GM12801 (cell line): Measurements from ENCODE around the gene RBM25.

Experiments
- TF ChIP-seq, protein P1 (sequence below): IDR thresholded peaks from one replicate; pipeline ENCODE4 v1.5.1; 2011; ENCODE audit warnings: control low read depth; ENCODE audit not compliant: insufficient read length; ENCODE audit errors: extremely low read depth

The RBM25 gene

GRCh38 chr14:73143003-73143402 is 84.7 kb downstream of the RBM25 start:
- TF ChIP-seq, protein P1, sequence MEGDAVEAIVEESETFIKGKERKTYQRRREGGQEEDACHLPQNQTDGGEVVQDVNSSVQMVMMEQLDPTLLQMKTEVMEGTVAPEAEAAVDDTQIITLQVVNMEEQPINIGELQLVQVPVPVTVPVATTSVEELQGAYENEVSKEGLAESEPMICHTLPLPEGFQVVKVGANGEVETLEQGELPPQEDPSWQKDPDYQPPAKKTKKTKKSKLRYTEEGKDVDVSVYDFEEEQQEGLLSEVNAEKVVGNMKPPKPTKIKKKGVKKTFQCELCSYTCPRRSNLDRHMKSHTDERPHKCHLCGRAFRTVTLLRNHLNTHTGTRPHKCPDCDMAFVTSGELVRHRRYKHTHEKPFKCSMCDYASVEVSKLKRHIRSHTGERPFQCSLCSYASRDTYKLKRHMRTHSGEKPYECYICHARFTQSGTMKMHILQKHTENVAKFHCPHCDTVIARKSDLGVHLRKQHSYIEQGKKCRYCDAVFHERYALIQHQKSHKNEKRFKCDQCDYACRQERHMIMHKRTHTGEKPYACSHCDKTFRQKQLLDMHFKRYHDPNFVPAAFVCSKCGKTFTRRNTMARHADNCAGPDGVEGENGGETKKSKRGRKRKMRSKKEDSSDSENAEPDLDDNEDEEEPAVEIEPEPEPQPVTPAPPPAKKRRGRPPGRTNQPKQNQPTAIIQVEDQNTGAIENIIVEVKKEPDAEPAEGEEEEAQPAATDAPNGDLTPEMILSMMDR = no peak

GRCh38 chr14:73143617-73144016 is 85.3 kb downstream of the RBM25 start:
- TF ChIP-seq, protein P1 = no peak

DNA sequence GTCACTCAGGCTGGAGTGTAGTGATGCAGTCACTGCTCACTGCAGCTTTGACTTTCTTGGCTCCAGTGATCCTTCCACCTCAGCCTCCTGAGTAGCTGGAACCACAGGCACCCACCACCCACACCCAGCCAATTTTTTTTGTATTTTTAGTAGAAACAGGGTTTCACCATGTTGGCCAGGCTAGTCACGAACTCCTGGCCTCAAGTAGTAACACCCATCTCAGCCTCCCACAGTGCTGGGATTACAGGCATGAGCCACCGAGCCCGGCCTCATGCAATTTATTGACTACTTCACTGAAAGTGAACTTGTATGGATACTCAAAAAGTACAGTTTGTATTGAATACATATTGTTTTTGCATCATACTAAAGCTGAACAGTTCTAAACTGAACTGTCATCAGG is 87.0 kb downstream of the RBM25 start:
- TF ChIP-seq, protein P1 = no peak

- TF ChIP-seq, protein P1 = no peak
Observed at GRCh38 chr14:73146111-73146510, 87.8 kb downstream of the RBM25 start.

- TF ChIP-seq, protein P1 = no peak
Observed at GRCh38 chr14:73149753-73150152, 91.4 kb downstream of the RBM25 start.

GRCh38 chr14:73153272-73153671 is 94.9 kb downstream of the RBM25 start:
- TF ChIP-seq, protein P1 = no peak

DNA sequence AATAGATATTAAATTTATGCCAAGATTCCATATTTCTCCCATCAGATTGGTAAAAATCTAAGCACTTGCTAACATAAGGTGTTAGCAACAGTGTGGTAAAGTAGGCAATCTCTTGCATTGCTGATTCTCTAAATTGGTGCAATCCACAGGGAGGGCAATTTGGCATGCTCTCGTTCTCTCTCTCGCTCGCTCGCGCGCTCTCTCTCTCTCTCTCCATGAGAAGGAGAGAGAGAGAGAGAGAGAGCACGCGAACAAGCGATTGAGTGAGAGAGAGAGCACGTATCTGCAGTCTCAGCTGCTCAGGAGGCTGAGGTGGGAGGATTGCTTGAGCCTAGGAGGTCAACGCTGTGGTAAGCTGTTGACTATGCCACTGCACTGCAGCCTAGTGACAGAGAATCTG is 103.9 kb downstream of the RBM25 start:
- TF ChIP-seq, protein P1 = no peak

- TF ChIP-seq, protein P1 = no peak
Observed at GRCh38 chr14:73166399-73166798, 108.1 kb downstream of the RBM25 start.
